WTC11 (cell line): ENCODE results near the gene RGL4. TPM values are rescaled to one million over a fixed set of nuclear protein-coding genes. Genes with fewer than 3 reads are reported as not detected.

Experiments used
- ATAC-seq: fragments of 200-7000 bp; cut with Tn5 transposase; 2 replicates; pipeline ENCODE4 v1.10.0; 2021; ENCODE audit warnings: mild to moderate bottlenecking, moderate library complexity
- CTCF ChIA-PET: fragments of 300-600 bp; sonication (Branson Sonifier 250); formaldehyde crosslinking; loops from one replicate; lab custom pipeline; 2021; ENCODE audit warnings: antibody characterized with exemption; lab: Charles Lee
- POLR2A ChIA-PET: fragments of 350-600 bp; sonication (Branson Sonifier 250); formaldehyde crosslinking; loops from one replicate; lab custom pipeline; 2021; ENCODE audit warnings: antibody characterized with exemption; lab: Charles Lee
- DNase-seq: peaks from one replicate; pipeline ENCODE4 v3.0.0; 2021; ENCODE audit warnings: low spot score
- H3K27ac Mint-ChIP-seq: 2 replicates; pipeline ENCODE4 v1.8.0; 2021; ENCODE audit warnings: mixed read lengths
- H3K27me3 Mint-ChIP-seq: 2 replicates; pipeline ENCODE4 v1.8.0; 2021; ENCODE audit warnings: low read depth, mild to moderate bottlenecking, moderate library complexity, mixed read lengths
- H3K36me3 Mint-ChIP-seq: 2 replicates; pipeline ENCODE4 v1.8.0; 2021; ENCODE audit warnings: mixed read lengths
- H3K4me1 Mint-ChIP-seq: 2 replicates; pipeline ENCODE4 v1.8.0; 2022; ENCODE audit warnings: mixed read lengths
- H3K4me3 Mint-ChIP-seq: 2 replicates; pipeline ENCODE4 v1.8.0; 2021; ENCODE audit warnings: mild to moderate bottlenecking, moderate library complexity, mixed read lengths
- H3K9me3 Mint-ChIP-seq: 2 replicates; pipeline ENCODE4 v1.8.0; 2021; ENCODE audit warnings: mixed read lengths
- CREM ChIP-seq: sonication (generic); formaldehyde crosslinking; IDR thresholded peaks from 2 replicates; pipeline ENCODE4 v1.8.1; 2022; ENCODE audit warnings: mild to moderate bottlenecking, missing genetic modification reagents, moderate library complexity
- E2F1 ChIP-seq: sonication (generic); formaldehyde crosslinking; IDR thresholded peaks from 2 replicates; pipeline ENCODE4 v1.8.0; 2022; ENCODE audit warnings: mild to moderate bottlenecking, missing genetic modification reagents
- HMGXB4 ChIP-seq: sonication (generic); formaldehyde crosslinking; IDR thresholded peaks from 2 replicates; pipeline ENCODE4 v1.8.1; 2023; ENCODE audit warnings: mild to moderate bottlenecking, moderate library complexity, missing genetic modification reagents
- IRF1 ChIP-seq: sonication (generic); formaldehyde crosslinking; IDR thresholded peaks from 2 replicates; pipeline ENCODE4 v1.8.0; 2023; ENCODE audit warnings: missing genetic modification reagents
- JAZF1 ChIP-seq: fragments of 250-450 bp; sonication (Bioruptor Pico); IDR thresholded peaks from 2 replicates; pipeline ENCODE4 v1.9.0; 2021; ENCODE audit warnings: moderate library complexity, mild to moderate bottlenecking, inconsistent platforms
- JUN ChIP-seq: sonication (generic); formaldehyde crosslinking; IDR thresholded peaks from 2 replicates; pipeline ENCODE4 v1.8.0; 2023; ENCODE audit warnings: mild to moderate bottlenecking, missing genetic modification reagents
- MLX ChIP-seq: sonication (generic); formaldehyde crosslinking; IDR thresholded peaks from 2 replicates; pipeline ENCODE4 v1.8.1; 2023; ENCODE audit warnings: mild to moderate bottlenecking, missing genetic modification reagents, moderate library complexity
- NFE2L1 ChIP-seq: sonication (generic); formaldehyde crosslinking; IDR thresholded peaks from 2 replicates; pipeline ENCODE4 v1.8.1; 2023; ENCODE audit warnings: missing genetic modification reagents
- NR1H2 ChIP-seq: sonication (generic); formaldehyde crosslinking; IDR thresholded peaks from 2 replicates; pipeline ENCODE4 v1.9.0; 2021; ENCODE audit warnings: mild to moderate bottlenecking, moderate library complexity, missing genetic modification reagents
- SP1 ChIP-seq: sonication (generic); formaldehyde crosslinking; conservative IDR thresholded peaks from 2 replicates; pipeline ENCODE4 v1.8.1; 2022; ENCODE audit warnings: missing genetic modification reagents
- TEAD4 ChIP-seq: sonication (generic); formaldehyde crosslinking; IDR thresholded peaks from 2 replicates; pipeline ENCODE4 v1.8.0; 2022; ENCODE audit warnings: mild to moderate bottlenecking, missing genetic modification reagents
- ZNF281 ChIP-seq: sonication (generic); formaldehyde crosslinking; IDR thresholded peaks from 2 replicates; pipeline ENCODE4 v1.8.0; 2023; ENCODE audit warnings: mild to moderate bottlenecking, missing genetic modification reagents
- ZNF425 ChIP-seq: fragments of 250-450 bp; sonication (Bioruptor Pico); conservative IDR thresholded peaks from 2 replicates; pipeline ENCODE4 v1.9.0; 2021; ENCODE audit warnings: mild to moderate bottlenecking
- ZSCAN18 ChIP-seq: fragments of 250-450 bp; sonication (Bioruptor Pico); IDR thresholded peaks from 2 replicates; pipeline ENCODE4 v2.1.2; 2022; ENCODE audit warnings: mild to moderate bottlenecking, moderate library complexity
- total RNA-seq: library from RNA; stranded (reverse); gene quantifications from 3 replicates; pipeline ENCODE4 v1.2.3, GENCODE V29; 2021

RGL4 gene
- total RNA-seq, 1 experiment from 2014 or later, result not detected

GRCh38 chr22:23718371-23719165 lies 27.8 kb downstream of the RGL4 start:
- Mint-ChIP-seq H3K4me3 (no peak overlapping the region), H3K36me3 (peaks cover 8% of the 10 kb centered on the region), H3K27ac (no peak overlapping the region)
- CTCF ChIA-PET, result no interaction called here
- no peak for TF ChIP-seq IRF1 (CRISPR knock-in tag)
- TF ChIP-seq, all 79 proteins: peak for 0
- Mint-ChIP-seq H3K4me1 (0 out of 2 replicates have a peak, but pooled peaks cover 4% of the 10 kb centered on the region), H3K27me3 (no peaks in the 10 kb centered on the region), H3K9me3 (no peaks in the 10 kb centered on the region)
- DNase-seq (no peak), ATAC-seq (no peak)
- POLR2A ChIA-PET, result no interaction called here

GRCh38 chr22:23720855-23721254 lies 30.0 kb downstream of the RGL4 start:
- TF ChIP-seq ZNF425 (no peak), ZSCAN18 (CRISPR knock-in tag) (no peak), HMGXB4 (CRISPR knock-in tag) (no peak), MLX (CRISPR knock-in tag) (no peak)
- TF ChIP-seq, all 79 proteins: peak for 0
- ATAC-seq (no peak), DNase-seq (no peak)
- no peak overlapping the region for H3K4me3 Mint-ChIP-seq
- no peaks in the 10 kb centered on the region for H3K9me3 Mint-ChIP-seq
- no peak overlapping the region for H3K27ac Mint-ChIP-seq
- POLR2A ChIA-PET, result interaction anchor here (0.6 kb wide), 2 partner anchors 30 to 190 kb away, joined by 3 read pairs; partner anchors contain the start of gene ZNF70
- no peaks in the 10 kb centered on the region for H3K27me3 Mint-ChIP-seq
- 0 out of 2 replicates have a peak, but pooled peaks cover 4% of the 10 kb centered on the region for H3K4me1 Mint-ChIP-seq
- CTCF ChIA-PET, result no interaction called here
- H3K36me3 Mint-ChIP-seq, result no peaks in the 10 kb centered on the region

- Mint-ChIP-seq H3K27ac (no peak overlapping the region), H3K36me3 (no peaks in the 10 kb centered on the region), H3K27me3 (no peaks in the 10 kb centered on the region), H3K4me1 (0 out of 2 replicates have a peak, but pooled peaks cover 4% of the 10 kb centered on the region), H3K9me3 (no peaks in the 10 kb centered on the region), H3K4me3 (no peak overlapping the region)
- CTCF ChIA-PET, result interaction anchor here (0.5 kb wide), 1 partner anchor 11 kb away, joined by 3 read pairs; no protein-coding TSS in a partner anchor
- POLR2A ChIA-PET, result no interaction called here
- DNase-seq (no peak), ATAC-seq (no peak)
- no peak for TF ChIP-seq TEAD4
- no peak for TF ChIP-seq E2F1 (CRISPR knock-in tag)
- TF ChIP-seq NR1H2 (CRISPR knock-in tag), result no peak
- TF ChIP-seq JAZF1 (CRISPR knock-in tag), result no peak
- no peak for TF ChIP-seq JUN (CRISPR knock-in tag)
- TF ChIP-seq SP1 (CRISPR knock-in tag), result no peak
- no peak for TF ChIP-seq NFE2L1 (CRISPR knock-in tag)
- no peak for TF ChIP-seq ZNF281 (CRISPR knock-in tag)
- no peak for TF ChIP-seq CREM (CRISPR knock-in tag)
- TF ChIP-seq, all 79 proteins: peak for 0
These were observed 31.3 kb downstream of the RGL4 start for GRCh38 chr22:23722160-23722559.
